H1 (cell line): Measurements from ENCODE around the gene TMEM266. TPM values are rescaled to one million over a fixed set of nuclear protein-coding genes. Genes with fewer than 3 reads are reported as not detected.

ENCODE experiments used
- CTCF ChIA-PET: fragments of 300-600 bp; sonication (Branson Sonifier 250); formaldehyde crosslinking; loops from one replicate; lab custom pipeline; 2021; ENCODE audit not compliant: partially characterized antibody; lab: Charles Lee
- POLR2A ChIA-PET: fragments of 300-600 bp; sonication (Branson Sonifier 250); formaldehyde crosslinking; loops from one replicate; lab custom pipeline; 2021; ENCODE audit warnings: inconsistent platforms; ENCODE audit not compliant: partially characterized antibody; lab: Charles Lee
- DNase-seq, 2 experiments: peaks; one replicate each; pipeline versions ENCODE4 v3.0.0 to v3.0.0-alpha.2; 2010 to 2022; ENCODE audit warnings: low spot score in 2 of 2, low read depth in 1 of 2, mixed read lengths in 1 of 2
- FAIRE-seq: peaks from 2 replicates; lab custom pipeline; 2011; peaks lifted over from hg19 to GRCh38; lab: Jason Lieb, UNC
- H2AFZ ChIP-seq: 2 replicates; pipeline ENCODE4 v1.8.1; 2012; ENCODE audit warnings: low read length, inconsistent platforms
- H2AK5ac ChIP-seq: 2 replicates; pipeline ENCODE4 v1.6.1; 2013; ENCODE audit warnings: low read depth, low read length
- H2BK120ac ChIP-seq: replicated peaks from 2 replicates; pipeline ENCODE3; 2013; ENCODE audit warnings: low read depth, low read length, inconsistent platforms
- H2BK12ac ChIP-seq: 2 replicates; pipeline ENCODE4 v1.6.1; 2013; ENCODE audit warnings: low read depth, low read length
- H2BK15ac ChIP-seq: 2 replicates; pipeline ENCODE4 v1.6.1; 2013; ENCODE audit warnings: low read length
- H2BK20ac ChIP-seq: 2 replicates; pipeline ENCODE4 v1.6.1; 2013; ENCODE audit warnings: low read length
- H2BK5ac ChIP-seq: 2 replicates; pipeline ENCODE4 v1.6.1; 2013; ENCODE audit warnings: low read depth, low read length
- H3K14ac ChIP-seq: 2 replicates; pipeline ENCODE4 v1.6.1; 2013; ENCODE audit warnings: inconsistent platforms; ENCODE audit not compliant: insufficient read length
- H3K18ac ChIP-seq: 2 replicates; pipeline ENCODE4 v1.6.1; 2013; ENCODE audit warnings: low read length; ENCODE audit errors: extremely low read depth
- H3K23ac ChIP-seq: 2 replicates; pipeline ENCODE4 v1.6.1; 2013; ENCODE audit warnings: inconsistent platforms; ENCODE audit not compliant: insufficient read length
- H3K23me2 ChIP-seq: 2 replicates; pipeline ENCODE4 v1.6.1; 2013; ENCODE audit warnings: low read depth, low read length
- H3K27ac ChIP-seq: 2 replicates; pipeline ENCODE4 v1.6.1; 2011; ENCODE audit warnings: low read depth, low read length, inconsistent platforms
- H3K27me3 ChIP-seq, 4 experiments: replicated peaks in 1 of 4; 1 replicate in 1 of 4; 2 replicates in 3 of 4; pipeline versions ENCODE4 v1.6.1 to v1.8.1; 2011 to 2013; ENCODE audit warnings: low read length in 3 of 4, mild to moderate bottlenecking in 3 of 4, inconsistent platforms in 2 of 4, mixed read lengths in 2 of 4, moderate library complexity in 1 of 4; ENCODE audit not compliant: control insufficient read depth in 3 of 4, insufficient read depth in 3 of 4; ENCODE audit errors: extremely low read depth in 1 of 4
- H3K36me3 ChIP-seq, 4 experiments: 2 replicates each; pipeline versions ENCODE4 v1.6.1 to v1.8.1; 2011 to 2013; ENCODE audit warnings: mild to moderate bottlenecking in 4 of 4, low read length in 3 of 4, moderate library complexity in 2 of 4, control low read depth in 1 of 4, inconsistent platforms in 1 of 4; ENCODE audit not compliant: insufficient read depth in 4 of 4, control insufficient read depth in 2 of 4
- H3K4ac ChIP-seq: replicated peaks from 2 replicates; pipeline ENCODE3; 2013; ENCODE audit warnings: low read length, low read depth, mixed read lengths, inconsistent platforms; ENCODE audit not compliant: insufficient read length
- H3K4me1 ChIP-seq, 4 experiments: replicated peaks in 1 of 4; 1 replicate in 1 of 4; 2 replicates in 3 of 4; pipeline versions ENCODE4 v1.6.1 to v1.8.1; 2011 to 2013; ENCODE audit warnings: low read length in 3 of 4, inconsistent platforms in 2 of 4, mixed read lengths in 1 of 4; ENCODE audit not compliant: insufficient read depth in 4 of 4, control insufficient read depth in 3 of 4
- H3K4me2 ChIP-seq, 2 experiments: 2 replicates each; pipeline versions ENCODE4 v1.6.1 to v1.8.1; 2011 to 2013; ENCODE audit warnings: low read depth in 2 of 2, low read length in 2 of 2, control low read depth in 1 of 2, inconsistent platforms in 1 of 2, mild to moderate bottlenecking in 1 of 2; ENCODE audit not compliant: insufficient read depth in 1 of 2
- H3K4me3 ChIP-seq, 4 experiments: fragments of 200-600, 300-600 bp in 1 of 4; sonication (generic), shearing (Covaris generic), sonication (Bioruptor Twin) in 1 of 4; 2 replicates each; pipeline versions ENCODE4 v1.5.1 to v1.8.1; 2011 to 2016; ENCODE audit warnings: low read length in 4 of 4, low read depth in 3 of 4, control low read depth in 2 of 4, inconsistent platforms in 2 of 4, mild to moderate bottlenecking in 2 of 4, mixed read lengths in 1 of 4, moderate library complexity in 1 of 4; ENCODE audit not compliant: insufficient read depth in 2 of 4; ENCODE audit errors: extremely low read depth in 1 of 4
- H3K56ac ChIP-seq: replicated peaks from 2 replicates; pipeline ENCODE3; 2013; ENCODE audit warnings: low read depth, mild to moderate bottlenecking, mixed read lengths, low read length, inconsistent platforms; ENCODE audit not compliant: insufficient read length
- H3K79me1 ChIP-seq: 2 replicates; pipeline ENCODE4 v1.6.1; 2013; ENCODE audit warnings: low read depth, low read length, control low read depth
- H3K79me2 ChIP-seq, 2 experiments: 2 replicates each; pipeline versions ENCODE4 v1.6.1 to v1.8.1; 2012 to 2013; ENCODE audit warnings: low read length in 2 of 2, mild to moderate bottlenecking in 2 of 2, inconsistent platforms in 1 of 2; ENCODE audit not compliant: insufficient read depth in 2 of 2, control insufficient read depth in 1 of 2
- H3K9ac ChIP-seq, 4 experiments: replicated peaks in 1 of 4; 1 replicate in 1 of 4; 2 replicates in 3 of 4; pipeline versions ENCODE4 v1.6.1 to v1.8.1; 2011 to 2013; ENCODE audit warnings: low read depth in 3 of 4, low read length in 3 of 4, control low read depth in 2 of 4, mild to moderate bottlenecking in 2 of 4, moderate library complexity in 2 of 4, inconsistent platforms in 1 of 4; ENCODE audit errors: extremely low read depth in 1 of 4
- H3K9me3 ChIP-seq, 2 experiments: 2 replicates each; pipeline versions ENCODE4 v1.6.1 to v1.8.1; 2012 to 2013; ENCODE audit warnings: mild to moderate bottlenecking in 2 of 2, moderate library complexity in 2 of 2, control low read depth in 1 of 2, inconsistent platforms in 1 of 2, low read depth in 1 of 2, low read length in 1 of 2, mixed read lengths in 1 of 2; ENCODE audit not compliant: insufficient read depth in 2 of 2
- H4K20me1 ChIP-seq, 2 experiments: replicated peaks in 1 of 2; 2 replicates each; pipeline versions ENCODE3 to v1.8.1; 2011 to 2013; ENCODE audit warnings: inconsistent platforms in 2 of 2, low read length in 2 of 2, mild to moderate bottlenecking in 1 of 2; ENCODE audit not compliant: insufficient read depth in 2 of 2, control insufficient read depth in 1 of 2
- H4K5ac ChIP-seq: 2 replicates; pipeline ENCODE4 v1.6.1; 2013; ENCODE audit warnings: low read length, low read depth, mixed read lengths, inconsistent platforms; ENCODE audit not compliant: insufficient read length
- H4K8ac ChIP-seq: 2 replicates; pipeline ENCODE4 v1.8.0; 2013; ENCODE audit warnings: mild to moderate bottlenecking, moderate library complexity, low read length, inconsistent platforms; ENCODE audit not compliant: insufficient read depth; ENCODE audit errors: extremely low read depth
- H4K91ac ChIP-seq: replicated peaks from 2 replicates; pipeline ENCODE3; 2013; ENCODE audit warnings: low read length, mixed read lengths, inconsistent platforms; ENCODE audit not compliant: insufficient read length
- NANOG ChIP-seq: IDR thresholded peaks from 2 replicates; pipeline ENCODE4 v1.6.1; 2011; ENCODE audit warnings: low read length, low read depth, mild to moderate bottlenecking, inconsistent platforms; ENCODE audit not compliant: insufficient read depth, poor library complexity, severe bottlenecking
- SP1 ChIP-seq: IDR thresholded peaks from 2 replicates; pipeline ENCODE4 v1.6.1; 2011; ENCODE audit warnings: low read depth, low read length
- WGBS, 2 experiments: shearing (Covaris generic) in 1 of 2; methylation state at CpG; one replicate each; pipeline versions ENCODE4 v1.1.6 to v1.1.7; 2013 to 2015; ENCODE audit warnings: low lambda C conversion rate in 2 of 2, mixed read lengths in 2 of 2, inconsistent platforms in 1 of 2, low coverage in 1 of 2, missing lambda C conversion rate in 1 of 2; ENCODE audit not compliant: insufficient replicate concordance in 2 of 2, insufficient coverage in 1 of 2, insufficient read length in 1 of 2; ENCODE audit errors: extremely low coverage in 1 of 2, missing lambda C conversion rate in 1 of 2; 5-methylcytosine and 5-hydroxymethylcytosine counted together
- polyA plus RNA-seq, 7 experiments: library from polyadenylated mRNA; depleted of rRNA in 3 of 7; stranded (reverse) in 5 of 7; unstranded in 2 of 7; fragments of >200 nt in 5 of 7; fragments of 200-250 nt in 2 of 7; gene quantifications; 1 replicate in 5 of 7; 2 replicates in 1 of 7; 4 replicates in 1 of 7; pipeline versions ENCODE4 v1.2.1 to v1.2.3, GENCODE V29; 2011 to 2013; ENCODE audit warnings: missing spikeins in 2 of 7, mixed read lengths in 2 of 7
- total RNA-seq: library from RNA; stranded (reverse); fragmentation: NEBNext Ultra II Directional; extraction: Animal tissue kit (Norgen Biotek cat#: 25700); gene quantifications from 2 replicates; pipeline ENCODE4 v1.2.1, GENCODE V29; 2021

Gene TMEM266
- total and polyA plus RNA-seq, 2 of the 8 experiments (the other 6 are each of a cell fraction or from before 2014, with no cell fraction given): 2.6 TPM

GRCh38 chr15:76065793-76066192, 6.0 kb downstream of the TMEM266 start:
- H3K27ac ChIP-seq: no peak overlapping the region
- no peak overlapping the region for H4K91ac ChIP-seq
- no peak overlapping the region for H4K5ac ChIP-seq
- H3K14ac ChIP-seq: no peak overlapping the region
- WGBS, 2 experiments: 78% methylated on average over 5 of the region's 5 CpGs; no CpG with 5 or more reads in 1 of the 2 experiments
- peaks cover 2 to 5% (median 3%) of the 10 kb centered on the region in 4 experiments; a peak in 5 of 7 replicates for H3K4me1 ChIP-seq
- TF ChIP-seq SP1 (no peak), NANOG (no peak)
- H3K36me3 ChIP-seq: no peaks in the 10 kb centered on the region
- no peaks in the 10 kb centered on the region for H3K23me2 ChIP-seq
- no peaks in the 10 kb centered on the region for H3K79me2 ChIP-seq
- H3K79me1 ChIP-seq: no peaks in the 10 kb centered on the region
- ChIA-PET POLR2A (no interaction called here), CTCF (interaction anchor here (0.9 to 2.6 kb wide), 7 partner anchors 8 to 264 kb away, joined by 3 to 13 read pairs (median 5); no protein-coding TSS in a partner anchor)
- H4K8ac ChIP-seq: no peak overlapping the region
- no peak overlapping the region for H2AFZ ChIP-seq
- H4K20me1 ChIP-seq: no peaks in the 10 kb centered on the region
- H2BK20ac ChIP-seq: no peak overlapping the region
- DNase-seq (no peak), FAIRE-seq (no peak)
- H3K27me3 ChIP-seq: peaks cover 0 to 3% (median 0%) of the 10 kb centered on the region in 4 experiments; a peak in 3 of 7 replicates
- no peak overlapping the region for H2BK120ac ChIP-seq
- no peak overlapping the region for H2BK5ac ChIP-seq
- no peak overlapping the region for H3K4me2 ChIP-seq
- no peak overlapping the region for H3K23ac ChIP-seq
- H2BK15ac ChIP-seq: no peak overlapping the region
- H3K56ac ChIP-seq: no peak overlapping the region
- H3K9ac ChIP-seq: no peak overlapping the region
- H2BK12ac ChIP-seq: no peak overlapping the region
- H3K4ac ChIP-seq: no peak overlapping the region
- H2AK5ac ChIP-seq: no peak overlapping the region
- no peak overlapping the region for H3K18ac ChIP-seq
- H3K9me3 ChIP-seq: no peaks in the 10 kb centered on the region
- no peak overlapping the region for H3K4me3 ChIP-seq
